ENCODE results near the gene URAD.

DNA sequence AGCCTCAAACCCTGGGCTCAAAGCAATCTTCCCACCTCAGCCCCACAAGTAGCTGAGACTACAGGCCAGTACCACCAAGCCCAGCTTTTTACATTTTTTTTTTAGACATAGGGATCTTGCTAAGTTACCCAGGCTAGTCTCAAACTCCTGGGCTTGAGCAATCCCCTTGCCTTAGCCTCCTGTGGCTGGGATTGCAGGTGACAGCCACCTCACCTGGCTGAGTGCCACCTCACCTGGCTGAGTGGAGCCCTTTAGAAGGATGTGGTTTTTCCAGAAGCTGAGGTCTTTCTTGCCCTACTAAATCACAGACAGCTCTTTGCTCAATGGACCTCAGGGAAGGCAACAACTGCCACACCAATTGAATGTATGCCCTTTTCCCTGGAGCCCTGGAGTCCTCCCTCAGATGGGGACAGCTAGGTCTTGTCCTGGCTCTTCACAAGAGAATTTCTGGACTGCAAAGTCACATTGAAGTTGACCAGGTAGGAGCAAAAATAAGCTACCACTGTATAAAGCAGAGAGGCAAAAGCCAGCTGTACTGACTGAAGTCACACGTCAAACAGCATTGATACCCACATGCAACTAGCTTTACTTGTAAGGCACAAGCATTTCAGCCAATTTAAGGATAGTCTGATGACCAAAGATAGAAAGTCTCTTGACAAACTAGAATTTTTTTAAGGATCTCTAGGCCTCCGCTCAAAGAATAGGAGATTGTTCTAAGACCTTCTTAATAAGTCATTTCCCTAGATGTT lies 54.7 kb downstream of the URAD start:
- TF ChIP-seq EP300 (IDR thresholded peaks at IDR 0.05; ENCODE audit: low read depth): no peak
- TF ChIP-seq, protein P1, sequence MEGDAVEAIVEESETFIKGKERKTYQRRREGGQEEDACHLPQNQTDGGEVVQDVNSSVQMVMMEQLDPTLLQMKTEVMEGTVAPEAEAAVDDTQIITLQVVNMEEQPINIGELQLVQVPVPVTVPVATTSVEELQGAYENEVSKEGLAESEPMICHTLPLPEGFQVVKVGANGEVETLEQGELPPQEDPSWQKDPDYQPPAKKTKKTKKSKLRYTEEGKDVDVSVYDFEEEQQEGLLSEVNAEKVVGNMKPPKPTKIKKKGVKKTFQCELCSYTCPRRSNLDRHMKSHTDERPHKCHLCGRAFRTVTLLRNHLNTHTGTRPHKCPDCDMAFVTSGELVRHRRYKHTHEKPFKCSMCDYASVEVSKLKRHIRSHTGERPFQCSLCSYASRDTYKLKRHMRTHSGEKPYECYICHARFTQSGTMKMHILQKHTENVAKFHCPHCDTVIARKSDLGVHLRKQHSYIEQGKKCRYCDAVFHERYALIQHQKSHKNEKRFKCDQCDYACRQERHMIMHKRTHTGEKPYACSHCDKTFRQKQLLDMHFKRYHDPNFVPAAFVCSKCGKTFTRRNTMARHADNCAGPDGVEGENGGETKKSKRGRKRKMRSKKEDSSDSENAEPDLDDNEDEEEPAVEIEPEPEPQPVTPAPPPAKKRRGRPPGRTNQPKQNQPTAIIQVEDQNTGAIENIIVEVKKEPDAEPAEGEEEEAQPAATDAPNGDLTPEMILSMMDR (IDR thresholded peaks at IDR 0.05): no peak

Measured in transverse colon (tissue), 3 donors.